Liver (tissue), 9 donors: ENCODE results near the gene SIRPD. TPM values are rescaled to one million over a fixed set of nuclear protein-coding genes. Genes with fewer than 3 reads are reported as not detected.

Experiments
- DNase-seq: peaks from one replicate; pipeline ENCODE4 v3.0.0-alpha.2; 2017; ENCODE audit warnings: low spot score
- H3K27ac ChIP-seq, 2 donors: one replicate each; pipeline ENCODE4 v1.7.0; 2013; ENCODE audit warnings: inconsistent platforms in 2 of 2, low read length in 2 of 2, control low read depth in 1 of 2, low read depth in 1 of 2, mild to moderate bottlenecking in 1 of 2
- H3K27me3 ChIP-seq, 4 donors: one replicate each; pipeline versions ENCODE4 v1.6.1 to v1.7.0; 2013; ENCODE audit warnings: low read length in 3 of 4, inconsistent platforms in 1 of 4, mild to moderate bottlenecking in 1 of 4, moderate library complexity in 1 of 4; ENCODE audit not compliant: control insufficient read depth in 4 of 4, insufficient read depth in 4 of 4
- H3K36me3 ChIP-seq, 4 donors: one replicate each; pipeline versions ENCODE4 v1.6.1 to v1.7.0; 2013; ENCODE audit warnings: low read length in 3 of 4, mild to moderate bottlenecking in 3 of 4, low read depth in 1 of 4, moderate library complexity in 1 of 4; ENCODE audit not compliant: control insufficient read depth in 4 of 4, insufficient read depth in 3 of 4
- H3K4me1 ChIP-seq, 4 donors: one replicate each; pipeline versions ENCODE4 v1.6.1 to v1.7.0; 2013; ENCODE audit warnings: low read length in 3 of 4, mild to moderate bottlenecking in 3 of 4, moderate library complexity in 1 of 4; ENCODE audit not compliant: control insufficient read depth in 4 of 4, insufficient read depth in 4 of 4
- H3K4me3 ChIP-seq, 3 donors: one replicate each; pipeline versions ENCODE4 v1.6.1 to v1.7.0; 2013; ENCODE audit warnings: low read length in 3 of 3, control low read depth in 1 of 3, low read depth in 1 of 3, mild to moderate bottlenecking in 1 of 3
- H3K9ac ChIP-seq, 2 donors: one replicate each; pipeline ENCODE4 v1.7.0; 2013; ENCODE audit warnings: low read length in 2 of 2, mild to moderate bottlenecking in 2 of 2, moderate library complexity in 2 of 2, control low read depth in 1 of 2, low read depth in 1 of 2
- H3K9me3 ChIP-seq, 4 donors: one replicate each; pipeline versions ENCODE4 v1.6.1 to v1.7.0; 2013; ENCODE audit warnings: low read length in 3 of 4; ENCODE audit not compliant: control insufficient read depth in 4 of 4
- EGR1 ChIP-seq, 2 donors: IDR thresholded peaks; 2 replicates each; pipeline ENCODE4 v1.6.1; 2016 to 2018; ENCODE audit warnings: antibody characterized with exemption in 2 of 2, low read depth in 2 of 2
- FOXA1 ChIP-seq: IDR thresholded peaks from 2 replicates; pipeline ENCODE4 v1.6.1; 2016; ENCODE audit warnings: antibody characterized with exemption
- FOXA2 ChIP-seq: IDR thresholded peaks from 2 replicates; pipeline ENCODE4 v1.6.1; 2016; ENCODE audit warnings: antibody characterized with exemption
- GABPA ChIP-seq, 2 donors: IDR thresholded peaks in 1 of 2; conservative IDR thresholded peaks in 1 of 2; 2 replicates each; pipeline ENCODE4 v1.6.1; 2016; ENCODE audit warnings: antibody characterized with exemption in 2 of 2, mild to moderate bottlenecking in 1 of 2, moderate library complexity in 1 of 2
- HNF4A ChIP-seq, 2 donors: conservative IDR thresholded peaks; 2 replicates each; pipeline ENCODE4 v1.6.1; 2016; ENCODE audit warnings: antibody characterized with exemption in 2 of 2, mild to moderate bottlenecking in 2 of 2
- HNF4G ChIP-seq: IDR thresholded peaks from 2 replicates; pipeline ENCODE4 v1.6.1; 2016; ENCODE audit warnings: antibody characterized with exemption
- JUND ChIP-seq, 2 donors: IDR thresholded peaks; 2 replicates each; pipeline ENCODE4 v1.6.1; 2016; ENCODE audit warnings: antibody characterized with exemption in 2 of 2
- NR2F2 ChIP-seq: IDR thresholded peaks from 2 replicates; pipeline ENCODE4 v1.6.1; 2016; ENCODE audit warnings: antibody characterized with exemption
- RAD21 ChIP-seq, 2 donors: IDR thresholded peaks; 2 replicates each; pipeline ENCODE4 v1.6.1; 2016; ENCODE audit warnings: antibody characterized with exemption in 2 of 2, mild to moderate bottlenecking in 2 of 2
- RXRA ChIP-seq, 2 donors: IDR thresholded peaks; 2 replicates each; pipeline ENCODE4 v1.6.1; 2017 to 2018; ENCODE audit warnings: antibody characterized with exemption in 2 of 2, mild to moderate bottlenecking in 1 of 2
- SP1 ChIP-seq: IDR thresholded peaks from 2 replicates; pipeline ENCODE4 v1.6.1; 2018; ENCODE audit warnings: antibody characterized with exemption, mild to moderate bottlenecking
- TAF1 ChIP-seq: conservative IDR thresholded peaks from 2 replicates; pipeline ENCODE4 v1.6.1; 2016; ENCODE audit warnings: antibody characterized with exemption, mild to moderate bottlenecking
- YY1 ChIP-seq: IDR thresholded peaks from 2 replicates; pipeline ENCODE4 v1.6.1; 2016; ENCODE audit warnings: antibody characterized with exemption, mild to moderate bottlenecking
- WGBS: extraction: QIAGEN DNeasy Blood & Tissue Kit; methylation state at CpG from one replicate; pipeline ENCODE4 v1.1.7; 2013; 5-methylcytosine and 5-hydroxymethylcytosine counted together
- polyA plus RNA-seq, 2 donors: library from polyadenylated mRNA; stranded (reverse) in 1 of 2; unstranded in 1 of 2; fragments of 200-250 nt in 1 of 2; fragments of >200 nt in 1 of 2; fragmentation: Nextera tagmentation in 1 of 2; extraction: Ambion mirVana in 1 of 2; gene quantifications; one replicate each; pipeline versions ENCODE4 v1.2.1 to v1.2.3, GENCODE V29; 2013 to 2015
- total RNA-seq, 2 donors: library from RNA; depleted of rRNA; stranded (reverse); fragments of >200 nt; gene quantifications; one replicate each; pipeline ENCODE4 v1.2.3, GENCODE V29; 2014
- TF ChIP-seq, protein P1 (sequence below): IDR thresholded peaks from 2 replicates; pipeline ENCODE4 v1.6.1; 2016; ENCODE audit warnings: antibody characterized with exemption
- TF ChIP-seq, protein P2 (sequence below): fragments of 150-350 bp; IDR thresholded peaks from 2 replicates; pipeline ENCODE4 v1.5.1; 2017; ENCODE audit warnings: improper control_type of control experiment, low read depth, low read length; ENCODE audit not compliant: missing input control
- TF ChIP-seq, protein P3 (sequence below): IDR thresholded peaks from 2 replicates; pipeline ENCODE4 v1.6.1; 2016; ENCODE audit warnings: antibody characterized with exemption
- TF ChIP-seq, protein P4 (sequence below): IDR thresholded peaks from 2 replicates; pipeline ENCODE4 v1.6.1; 2016; ENCODE audit warnings: antibody characterized with exemption, mild to moderate bottlenecking
- TF ChIP-seq, protein P5 (sequence below): IDR thresholded peaks from 2 replicates; pipeline ENCODE4 v1.6.1; 2016; ENCODE audit warnings: antibody characterized with exemption
- donor health status: healthy.
- donor health status: healthy.
- donor health status: healthy.
- donor health status: healthy.
- donor health status: healthy.

SIRPD gene
- total and polyA plus RNA-seq, 4 donors: 1.1 TPM; not detected in 3

DNA sequence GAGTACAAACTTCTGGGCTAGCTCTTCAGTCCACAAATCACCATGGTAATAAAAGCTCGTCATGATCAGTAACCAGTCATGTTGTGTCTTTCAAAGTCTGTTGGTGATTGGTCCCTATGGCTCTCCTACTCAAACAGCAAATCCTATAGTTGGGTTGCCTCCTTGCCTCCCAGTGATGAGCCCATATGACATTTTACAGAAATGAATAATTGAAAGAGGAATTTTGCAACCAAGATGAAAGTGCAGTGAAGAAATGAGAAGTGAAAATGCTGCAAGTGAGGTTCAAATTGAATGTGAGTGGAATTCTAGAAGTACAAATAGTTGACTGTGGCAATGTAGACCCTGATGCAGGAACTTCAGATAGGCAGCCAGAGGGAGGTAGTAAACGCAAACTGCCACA, 5.1 kb upstream of the SIRPD start:
- no peaks in the 10 kb centered on the region for H3K4me1 ChIP-seq
- 65% methylated on average over 2 of the region's 2 CpGs for WGBS
- H3K27me3 ChIP-seq: no peaks in the 10 kb centered on the region
- H3K9ac ChIP-seq: no peak overlapping the region
- no peaks in the 10 kb centered on the region for H3K9me3 ChIP-seq
- H3K27ac ChIP-seq: no peak overlapping the region
- no peaks in the 10 kb centered on the region for H3K36me3 ChIP-seq
- no peak for TF ChIP-seq RAD21 (IDR thresholded peaks at IDR 0.05)
- no peak for TF ChIP-seq TAF1
- TF ChIP-seq, protein P1, sequence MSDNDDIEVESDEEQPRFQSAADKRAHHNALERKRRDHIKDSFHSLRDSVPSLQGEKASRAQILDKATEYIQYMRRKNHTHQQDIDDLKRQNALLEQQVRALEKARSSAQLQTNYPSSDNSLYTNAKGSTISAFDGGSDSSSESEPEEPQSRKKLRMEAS: no peak
- no peak for TF ChIP-seq JUND (IDR thresholded peaks at IDR 0.05)
- TF ChIP-seq YY1: no peak
- TF ChIP-seq, protein P2, sequence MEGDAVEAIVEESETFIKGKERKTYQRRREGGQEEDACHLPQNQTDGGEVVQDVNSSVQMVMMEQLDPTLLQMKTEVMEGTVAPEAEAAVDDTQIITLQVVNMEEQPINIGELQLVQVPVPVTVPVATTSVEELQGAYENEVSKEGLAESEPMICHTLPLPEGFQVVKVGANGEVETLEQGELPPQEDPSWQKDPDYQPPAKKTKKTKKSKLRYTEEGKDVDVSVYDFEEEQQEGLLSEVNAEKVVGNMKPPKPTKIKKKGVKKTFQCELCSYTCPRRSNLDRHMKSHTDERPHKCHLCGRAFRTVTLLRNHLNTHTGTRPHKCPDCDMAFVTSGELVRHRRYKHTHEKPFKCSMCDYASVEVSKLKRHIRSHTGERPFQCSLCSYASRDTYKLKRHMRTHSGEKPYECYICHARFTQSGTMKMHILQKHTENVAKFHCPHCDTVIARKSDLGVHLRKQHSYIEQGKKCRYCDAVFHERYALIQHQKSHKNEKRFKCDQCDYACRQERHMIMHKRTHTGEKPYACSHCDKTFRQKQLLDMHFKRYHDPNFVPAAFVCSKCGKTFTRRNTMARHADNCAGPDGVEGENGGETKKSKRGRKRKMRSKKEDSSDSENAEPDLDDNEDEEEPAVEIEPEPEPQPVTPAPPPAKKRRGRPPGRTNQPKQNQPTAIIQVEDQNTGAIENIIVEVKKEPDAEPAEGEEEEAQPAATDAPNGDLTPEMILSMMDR: no peak
- TF ChIP-seq EGR1 (IDR thresholded peaks at IDR 0.05; ENCODE audit: low read depth in 2 of 2): no peak
- TF ChIP-seq HNF4G: no peak
- TF ChIP-seq HNF4A (conservative IDR thresholded peaks at IDR 0.05): no peak
- TF ChIP-seq GABPA (IDR thresholded peaks at IDR 0.05 in 1 of 2, conservative IDR thresholded peaks at IDR 0.05 in 1 of 2): no peak
- no peak for TF ChIP-seq FOXA2
- TF ChIP-seq NR2F2: no peak
- no peak for TF ChIP-seq RXRA (IDR thresholded peaks at IDR 0.05)
- no peak for TF ChIP-seq SP1
- TF ChIP-seq, protein P3, sequence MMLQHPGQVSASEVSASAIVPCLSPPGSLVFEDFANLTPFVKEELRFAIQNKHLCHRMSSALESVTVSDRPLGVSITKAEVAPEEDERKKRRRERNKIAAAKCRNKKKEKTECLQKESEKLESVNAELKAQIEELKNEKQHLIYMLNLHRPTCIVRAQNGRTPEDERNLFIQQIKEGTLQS: no peak
- no peak for TF ChIP-seq FOXA1
- TF ChIP-seq, protein P4, sequence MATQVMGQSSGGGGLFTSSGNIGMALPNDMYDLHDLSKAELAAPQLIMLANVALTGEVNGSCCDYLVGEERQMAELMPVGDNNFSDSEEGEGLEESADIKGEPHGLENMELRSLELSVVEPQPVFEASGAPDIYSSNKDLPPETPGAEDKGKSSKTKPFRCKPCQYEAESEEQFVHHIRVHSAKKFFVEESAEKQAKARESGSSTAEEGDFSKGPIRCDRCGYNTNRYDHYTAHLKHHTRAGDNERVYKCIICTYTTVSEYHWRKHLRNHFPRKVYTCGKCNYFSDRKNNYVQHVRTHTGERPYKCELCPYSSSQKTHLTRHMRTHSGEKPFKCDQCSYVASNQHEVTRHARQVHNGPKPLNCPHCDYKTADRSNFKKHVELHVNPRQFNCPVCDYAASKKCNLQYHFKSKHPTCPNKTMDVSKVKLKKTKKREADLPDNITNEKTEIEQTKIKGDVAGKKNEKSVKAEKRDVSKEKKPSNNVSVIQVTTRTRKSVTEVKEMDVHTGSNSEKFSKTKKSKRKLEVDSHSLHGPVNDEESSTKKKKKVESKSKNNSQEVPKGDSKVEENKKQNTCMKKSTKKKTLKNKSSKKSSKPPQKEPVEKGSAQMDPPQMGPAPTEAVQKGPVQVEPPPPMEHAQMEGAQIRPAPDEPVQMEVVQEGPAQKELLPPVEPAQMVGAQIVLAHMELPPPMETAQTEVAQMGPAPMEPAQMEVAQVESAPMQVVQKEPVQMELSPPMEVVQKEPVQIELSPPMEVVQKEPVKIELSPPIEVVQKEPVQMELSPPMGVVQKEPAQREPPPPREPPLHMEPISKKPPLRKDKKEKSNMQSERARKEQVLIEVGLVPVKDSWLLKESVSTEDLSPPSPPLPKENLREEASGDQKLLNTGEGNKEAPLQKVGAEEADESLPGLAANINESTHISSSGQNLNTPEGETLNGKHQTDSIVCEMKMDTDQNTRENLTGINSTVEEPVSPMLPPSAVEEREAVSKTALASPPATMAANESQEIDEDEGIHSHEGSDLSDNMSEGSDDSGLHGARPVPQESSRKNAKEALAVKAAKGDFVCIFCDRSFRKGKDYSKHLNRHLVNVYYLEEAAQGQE: no peak
- TF ChIP-seq, protein P5, sequence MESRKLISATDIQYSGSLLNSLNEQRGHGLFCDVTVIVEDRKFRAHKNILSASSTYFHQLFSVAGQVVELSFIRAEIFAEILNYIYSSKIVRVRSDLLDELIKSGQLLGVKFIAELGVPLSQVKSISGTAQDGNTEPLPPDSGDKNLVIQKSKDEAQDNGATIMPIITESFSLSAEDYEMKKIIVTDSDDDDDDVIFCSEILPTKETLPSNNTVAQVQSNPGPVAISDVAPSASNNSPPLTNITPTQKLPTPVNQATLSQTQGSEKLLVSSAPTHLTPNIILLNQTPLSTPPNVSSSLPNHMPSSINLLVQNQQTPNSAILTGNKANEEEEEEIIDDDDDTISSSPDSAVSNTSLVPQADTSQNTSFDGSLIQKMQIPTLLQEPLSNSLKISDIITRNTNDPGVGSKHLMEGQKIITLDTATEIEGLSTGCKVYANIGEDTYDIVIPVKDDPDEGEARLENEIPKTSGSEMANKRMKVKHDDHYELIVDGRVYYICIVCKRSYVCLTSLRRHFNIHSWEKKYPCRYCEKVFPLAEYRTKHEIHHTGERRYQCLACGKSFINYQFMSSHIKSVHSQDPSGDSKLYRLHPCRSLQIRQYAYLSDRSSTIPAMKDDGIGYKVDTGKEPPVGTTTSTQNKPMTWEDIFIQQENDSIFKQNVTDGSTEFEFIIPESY: no peak
- DNase-seq: no peak
- H3K4me3 ChIP-seq: no peak overlapping the region
